ENCODE measurements around the gene JAKMIP1. TPM values are rescaled to one million over a fixed set of nuclear protein-coding genes. Genes with fewer than 3 reads are reported as not detected.

Gene JAKMIP1
- total RNA-seq, 1 experiment from 2014 or later, result not detected

DNA sequence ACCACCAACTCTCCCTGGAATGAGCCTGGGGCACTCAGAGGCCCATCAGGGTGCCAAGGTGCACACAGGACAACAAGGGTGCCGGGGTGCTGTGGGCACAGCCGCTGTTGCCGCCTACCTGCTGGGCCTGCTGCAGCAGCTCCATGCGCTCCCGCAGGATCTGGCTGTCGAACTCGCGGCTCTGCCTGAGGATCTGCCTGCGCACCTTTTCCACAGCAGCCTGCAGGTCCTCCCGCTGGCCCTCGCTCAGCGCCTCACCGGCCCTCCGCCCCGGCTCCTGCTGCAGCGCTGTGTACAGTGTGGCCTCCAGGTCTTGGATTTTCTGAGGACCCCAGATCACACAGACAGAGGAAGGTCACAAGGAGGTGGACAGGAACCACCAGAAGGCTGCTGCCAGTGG is 164.6 kb downstream of the JAKMIP1 start:
- TF ChIP-seq FOSL1 (IDR thresholded peaks at IDR 0.05; ENCODE audit: low read depth) (no peak), CBX3 (IDR thresholded peaks at IDR 0.05; ENCODE audit: low read depth) (no peak), SIN3A (IDR thresholded peaks at IDR 0.05; ENCODE audit: low read depth) (no peak), CEBPB (IDR thresholded peaks at IDR 0.05; ENCODE audit: low read depth) (no peak), SRF (IDR thresholded peaks at IDR 0.05; ENCODE audit: low read depth) (no peak), ATF3 (IDR thresholded peaks at IDR 0.05) (no peak), SP1 (IDR thresholded peaks at IDR 0.05; ENCODE audit: low read depth) (no peak), RAD21 (IDR thresholded peaks at IDR 0.05; ENCODE audit: low read depth) (no peak), EZH2phosphoT487 (IDR thresholded peaks at IDR 0.05; ENCODE audit: borderline replicate concordance) (no peak), EZH2 (IDR thresholded peaks at IDR 0.05) (no peak), POLR2A (IDR thresholded peaks at IDR 0.05; ENCODE audit: borderline replicate concordance, extremely low read depth, insufficient read depth, insufficient read length) (no peak), TCF7L2 (IDR thresholded peaks at IDR 0.05; ENCODE audit: borderline replicate concordance, extremely low read depth, insufficient read depth, insufficient read length) (no peak), ELF1 (IDR thresholded peaks at IDR 0.05; ENCODE audit: borderline replicate concordance, low read depth) (no peak), YY1 (IDR thresholded peaks at IDR 0.05; ENCODE audit: extremely low read depth, insufficient replicate concordance, low read depth, low read length) (no peak), POLR2AphosphoS5 (IDR thresholded peaks at IDR 0.05; ENCODE audit: low read depth, low read length) (no peak), EGR1 (IDR thresholded peaks at IDR 0.05; ENCODE audit: low read depth) (no peak), JUND (IDR thresholded peaks at IDR 0.05) (no peak)
- TF ChIP-seq, protein P1, sequence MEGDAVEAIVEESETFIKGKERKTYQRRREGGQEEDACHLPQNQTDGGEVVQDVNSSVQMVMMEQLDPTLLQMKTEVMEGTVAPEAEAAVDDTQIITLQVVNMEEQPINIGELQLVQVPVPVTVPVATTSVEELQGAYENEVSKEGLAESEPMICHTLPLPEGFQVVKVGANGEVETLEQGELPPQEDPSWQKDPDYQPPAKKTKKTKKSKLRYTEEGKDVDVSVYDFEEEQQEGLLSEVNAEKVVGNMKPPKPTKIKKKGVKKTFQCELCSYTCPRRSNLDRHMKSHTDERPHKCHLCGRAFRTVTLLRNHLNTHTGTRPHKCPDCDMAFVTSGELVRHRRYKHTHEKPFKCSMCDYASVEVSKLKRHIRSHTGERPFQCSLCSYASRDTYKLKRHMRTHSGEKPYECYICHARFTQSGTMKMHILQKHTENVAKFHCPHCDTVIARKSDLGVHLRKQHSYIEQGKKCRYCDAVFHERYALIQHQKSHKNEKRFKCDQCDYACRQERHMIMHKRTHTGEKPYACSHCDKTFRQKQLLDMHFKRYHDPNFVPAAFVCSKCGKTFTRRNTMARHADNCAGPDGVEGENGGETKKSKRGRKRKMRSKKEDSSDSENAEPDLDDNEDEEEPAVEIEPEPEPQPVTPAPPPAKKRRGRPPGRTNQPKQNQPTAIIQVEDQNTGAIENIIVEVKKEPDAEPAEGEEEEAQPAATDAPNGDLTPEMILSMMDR (IDR thresholded peaks at IDR 0.05 in 2 of 3, conservative IDR thresholded peaks at IDR 0.05 in 1 of 3; ENCODE audit: borderline replicate concordance in 1 of 3, insufficient read depth in 1 of 3, low read depth in 2 of 3, low read length in 2 of 3), result no peak
- TF ChIP-seq, protein P2, sequence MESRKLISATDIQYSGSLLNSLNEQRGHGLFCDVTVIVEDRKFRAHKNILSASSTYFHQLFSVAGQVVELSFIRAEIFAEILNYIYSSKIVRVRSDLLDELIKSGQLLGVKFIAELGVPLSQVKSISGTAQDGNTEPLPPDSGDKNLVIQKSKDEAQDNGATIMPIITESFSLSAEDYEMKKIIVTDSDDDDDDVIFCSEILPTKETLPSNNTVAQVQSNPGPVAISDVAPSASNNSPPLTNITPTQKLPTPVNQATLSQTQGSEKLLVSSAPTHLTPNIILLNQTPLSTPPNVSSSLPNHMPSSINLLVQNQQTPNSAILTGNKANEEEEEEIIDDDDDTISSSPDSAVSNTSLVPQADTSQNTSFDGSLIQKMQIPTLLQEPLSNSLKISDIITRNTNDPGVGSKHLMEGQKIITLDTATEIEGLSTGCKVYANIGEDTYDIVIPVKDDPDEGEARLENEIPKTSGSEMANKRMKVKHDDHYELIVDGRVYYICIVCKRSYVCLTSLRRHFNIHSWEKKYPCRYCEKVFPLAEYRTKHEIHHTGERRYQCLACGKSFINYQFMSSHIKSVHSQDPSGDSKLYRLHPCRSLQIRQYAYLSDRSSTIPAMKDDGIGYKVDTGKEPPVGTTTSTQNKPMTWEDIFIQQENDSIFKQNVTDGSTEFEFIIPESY (IDR thresholded peaks at IDR 0.05; ENCODE audit: extremely low read depth, insufficient replicate concordance, low read length), result no peak
- DNase-seq (ENCODE audit: low read depth, low spot score) (no peak), ATAC-seq (no peak)
- Histone ChIP-seq H3K4me1 (ENCODE audit: control insufficient read depth in 1 of 2, insufficient read depth in 2 of 2, low read length in 2 of 2) (no peaks in the 10 kb centered on the region), H3K36me3 (ENCODE audit: control insufficient read depth in 1 of 2, insufficient read depth in 2 of 2, low read length in 2 of 2) (no peaks in the 10 kb centered on the region), H4K20me1 (ENCODE audit: insufficient read depth) (no peaks in the 10 kb centered on the region), H3K79me2 (ENCODE audit: insufficient read depth, low read length) (no peaks in the 10 kb centered on the region), H3K9ac (ENCODE audit: low read length) (no peak overlapping the region), H3K27ac (ENCODE audit: low read depth, low read length) (no peak overlapping the region), H2AFZ (ENCODE audit: low read depth, low read length, poor library complexity, severe bottlenecking) (no peak overlapping the region), H3K27me3 (ENCODE audit: insufficient read depth, low read length) (peaks cover 19% of the 10 kb centered on the region; the same call in 1 of the 2 replicates), H3K9me3 (ENCODE audit: control insufficient read depth in 1 of 2, insufficient read depth in 1 of 2, low read depth in 1 of 2, low read length in 2 of 2) (no peaks in the 10 kb centered on the region), H3K4me2 (ENCODE audit: low read length) (no peak overlapping the region), H3K4me3 (replicated peaks in 1 of 2; ENCODE audit: low read depth in 1 of 2, low read length in 2 of 2) (no peak overlapping the region), H3K9me2 (ENCODE audit: insufficient read depth) (no peaks in the 10 kb centered on the region)
- ChIA-PET CTCF (no interaction called here), RAD21 (ENCODE audit: low non-redundant PET in 1 of 2, low total read pairs in 2 of 2, uncharacterized antibody in 2 of 2, unreplicated experiment in 2 of 2) (no interaction called here), POLR2A (no interaction called here)
- no TSS peak for BruUV-seq (replicated peaks)
- intact Hi-C loops (cut with micrococcal nuclease), result no loop called here
